ENCODE results near the gene PTPRM.

- TF ChIP-seq ZNF324 (tag by site-specific recombination; IDR thresholded peaks at IDR 0.05): no peak
- TF ChIP-seq ZNF785 (tag by site-specific recombination; IDR thresholded peaks at IDR 0.05): no peak
- TF ChIP-seq ZNF175 (tag by site-specific recombination; IDR thresholded peaks at IDR 0.05): no peak
- no peak for TF ChIP-seq SALL2 (tag by site-specific recombination; IDR thresholded peaks at IDR 0.05; ENCODE audit: borderline replicate concordance)
- TF ChIP-seq, protein P1, sequence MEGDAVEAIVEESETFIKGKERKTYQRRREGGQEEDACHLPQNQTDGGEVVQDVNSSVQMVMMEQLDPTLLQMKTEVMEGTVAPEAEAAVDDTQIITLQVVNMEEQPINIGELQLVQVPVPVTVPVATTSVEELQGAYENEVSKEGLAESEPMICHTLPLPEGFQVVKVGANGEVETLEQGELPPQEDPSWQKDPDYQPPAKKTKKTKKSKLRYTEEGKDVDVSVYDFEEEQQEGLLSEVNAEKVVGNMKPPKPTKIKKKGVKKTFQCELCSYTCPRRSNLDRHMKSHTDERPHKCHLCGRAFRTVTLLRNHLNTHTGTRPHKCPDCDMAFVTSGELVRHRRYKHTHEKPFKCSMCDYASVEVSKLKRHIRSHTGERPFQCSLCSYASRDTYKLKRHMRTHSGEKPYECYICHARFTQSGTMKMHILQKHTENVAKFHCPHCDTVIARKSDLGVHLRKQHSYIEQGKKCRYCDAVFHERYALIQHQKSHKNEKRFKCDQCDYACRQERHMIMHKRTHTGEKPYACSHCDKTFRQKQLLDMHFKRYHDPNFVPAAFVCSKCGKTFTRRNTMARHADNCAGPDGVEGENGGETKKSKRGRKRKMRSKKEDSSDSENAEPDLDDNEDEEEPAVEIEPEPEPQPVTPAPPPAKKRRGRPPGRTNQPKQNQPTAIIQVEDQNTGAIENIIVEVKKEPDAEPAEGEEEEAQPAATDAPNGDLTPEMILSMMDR (tag by site-specific recombination; IDR thresholded peaks at IDR 0.05): no peak
- TF ChIP-seq SETDB1 (IDR thresholded peaks at IDR 0.05; ENCODE audit: insufficient read length, low read length): no peak
- TF ChIP-seq ZNF211 (tag by site-specific recombination; IDR thresholded peaks at IDR 0.05; ENCODE audit: low read depth): no peak
- no peak for TF ChIP-seq ELK4 (IDR thresholded peaks at IDR 0.05; ENCODE audit: borderline replicate concordance, low read depth, low read length)
Measured at GRCh38 chr18:8361941-8362471, 794.9 kb downstream of the PTPRM start.

All from HEK293 (cell line).